AG20443 (cell line): ENCODE measurements around the gene SEMA5B.

Experiments used
- DNase-seq: peaks from one replicate; pipeline ENCODE4 v3.0.0; 2012; ENCODE audit warnings: low spot score, mixed read lengths

Gene SEMA5B

GRCh38 chr3:122943828-122944190, 83.8 kb downstream of the SEMA5B start:
- DNase-seq, result no peak

DNA sequence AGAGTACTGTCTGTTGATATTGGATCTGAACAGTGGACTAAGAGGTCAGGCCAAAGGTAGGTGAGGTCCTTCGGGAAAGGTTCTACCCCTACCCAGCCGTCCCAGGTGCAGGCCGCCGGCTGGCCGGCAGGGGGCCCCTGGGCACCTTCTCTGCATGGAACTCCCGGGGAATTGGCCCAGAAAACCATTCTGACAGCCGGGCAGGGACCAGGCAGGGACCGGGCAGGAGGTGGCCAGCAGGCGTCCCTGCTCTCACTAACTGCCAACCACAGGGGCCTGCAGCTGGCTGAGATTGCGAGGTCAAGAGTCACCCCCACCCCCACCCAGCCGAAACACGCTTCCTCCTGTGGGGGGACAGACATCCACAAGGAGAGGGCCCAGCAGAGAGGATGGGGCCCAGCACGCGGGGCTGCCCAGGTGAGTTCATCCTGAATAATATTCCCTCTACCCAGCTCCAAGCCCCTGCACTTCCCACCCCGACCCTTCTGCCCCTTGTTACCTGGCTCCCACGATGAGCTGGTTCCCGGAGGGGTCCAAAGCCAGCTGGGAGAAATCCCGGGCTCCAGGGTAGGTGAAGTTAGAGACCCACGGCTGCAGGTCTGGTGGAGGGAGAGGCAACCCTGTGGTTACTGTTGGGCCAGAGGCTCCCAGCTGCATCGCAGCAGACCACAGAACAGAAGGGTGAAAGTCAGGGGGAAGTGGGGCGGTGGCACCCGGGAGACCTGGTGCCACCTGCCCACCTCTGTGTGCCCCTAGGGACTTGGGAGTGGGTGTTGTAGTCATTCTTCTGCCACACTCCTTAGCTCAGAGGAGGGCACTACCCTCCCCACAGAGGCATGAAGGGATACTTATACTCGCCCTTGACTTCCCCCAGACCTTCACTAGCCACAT, 84.4 kb downstream of the SEMA5B start:
- DNase-seq, result peak; percentile 86

DNA sequence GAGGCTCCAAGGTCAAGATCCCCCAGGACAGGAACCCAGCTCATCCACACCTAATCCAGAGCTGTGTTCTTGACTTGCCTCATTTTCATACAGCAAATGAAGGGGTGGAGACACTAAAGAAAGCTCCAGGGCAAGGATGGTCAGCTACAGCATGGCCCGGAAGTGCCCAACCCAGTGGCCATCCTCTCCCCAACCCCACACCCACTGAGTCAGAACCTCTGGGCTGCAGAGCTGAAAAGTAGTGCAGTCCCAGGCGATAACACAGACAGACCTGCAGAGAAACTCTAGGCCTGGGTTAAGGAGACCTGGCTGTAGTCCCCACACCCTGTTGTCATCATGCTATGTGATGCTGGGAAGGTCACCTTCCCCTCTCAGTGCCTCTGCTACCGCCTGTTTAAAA, 85.3 kb downstream of the SEMA5B start:
- peak; percentile 40 for DNase-seq

DNA sequence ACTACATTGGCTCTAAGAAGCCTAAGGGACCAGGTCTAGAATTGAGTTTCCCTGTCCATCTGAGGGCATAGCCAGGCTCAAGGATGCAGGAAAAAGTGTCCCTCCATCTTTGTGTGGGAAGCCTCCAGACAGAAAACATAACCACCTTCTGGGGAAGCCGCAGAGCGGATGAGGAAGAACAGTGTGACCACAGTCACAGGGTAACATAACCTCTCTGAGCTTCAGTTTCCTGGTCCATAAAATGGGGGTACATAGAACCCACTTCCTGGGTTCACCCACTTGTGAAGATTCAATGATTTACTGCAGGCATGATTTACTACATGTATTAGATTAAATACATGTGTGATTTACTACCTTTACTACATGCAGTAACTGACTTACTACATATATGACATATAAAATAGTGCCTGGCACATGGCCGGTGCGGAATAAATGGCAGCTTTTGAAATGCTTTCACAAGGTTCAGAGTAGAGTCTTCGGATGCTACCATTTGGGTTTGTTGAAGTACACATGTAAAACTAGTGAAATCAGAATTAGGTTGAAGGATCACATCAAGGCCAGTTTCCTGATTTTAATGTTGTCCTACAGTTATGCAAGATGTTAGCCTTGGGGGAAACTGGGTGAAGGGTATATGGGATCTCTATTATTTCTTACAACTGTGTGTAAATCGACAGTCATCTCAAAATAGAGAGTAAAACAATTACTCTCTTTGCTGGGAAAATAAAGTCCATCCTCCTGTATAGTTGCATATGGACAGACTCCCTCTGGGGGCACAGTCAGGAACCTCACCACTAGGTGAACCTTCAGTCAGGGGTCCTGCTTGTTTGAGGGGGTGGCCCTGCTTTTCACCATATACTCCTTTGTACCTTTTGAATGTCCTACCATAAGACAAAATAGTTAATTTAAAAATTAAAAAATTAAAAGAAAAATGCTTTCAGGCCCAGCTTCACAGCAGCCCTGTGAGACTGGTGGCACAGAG, 86.0 kb downstream of the SEMA5B start:
- no peak for DNase-seq

DNA sequence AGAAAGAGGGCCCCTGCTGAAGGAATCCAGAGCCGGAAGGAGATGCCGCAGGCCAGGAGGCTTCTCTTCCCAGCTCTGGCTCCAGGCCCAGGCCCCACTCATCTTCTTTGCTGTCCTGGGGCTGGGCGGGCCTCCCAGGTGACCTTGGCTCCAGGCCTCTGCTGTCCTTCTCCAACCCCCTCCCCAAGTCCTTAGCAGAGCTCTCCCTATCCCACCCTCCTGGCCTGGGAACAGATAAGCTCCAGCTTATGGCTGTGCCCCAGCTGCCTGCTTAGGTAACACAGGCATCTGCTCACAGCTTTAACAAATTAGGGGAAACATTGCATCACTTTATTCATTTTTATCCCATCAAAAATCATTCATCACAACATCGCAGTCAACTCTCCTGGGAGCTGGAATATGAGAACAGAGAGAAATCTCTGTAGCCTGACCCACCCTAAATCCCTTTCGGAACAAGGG, 86.9 kb downstream of the SEMA5B start:
- DNase-seq, result no peak

DNA sequence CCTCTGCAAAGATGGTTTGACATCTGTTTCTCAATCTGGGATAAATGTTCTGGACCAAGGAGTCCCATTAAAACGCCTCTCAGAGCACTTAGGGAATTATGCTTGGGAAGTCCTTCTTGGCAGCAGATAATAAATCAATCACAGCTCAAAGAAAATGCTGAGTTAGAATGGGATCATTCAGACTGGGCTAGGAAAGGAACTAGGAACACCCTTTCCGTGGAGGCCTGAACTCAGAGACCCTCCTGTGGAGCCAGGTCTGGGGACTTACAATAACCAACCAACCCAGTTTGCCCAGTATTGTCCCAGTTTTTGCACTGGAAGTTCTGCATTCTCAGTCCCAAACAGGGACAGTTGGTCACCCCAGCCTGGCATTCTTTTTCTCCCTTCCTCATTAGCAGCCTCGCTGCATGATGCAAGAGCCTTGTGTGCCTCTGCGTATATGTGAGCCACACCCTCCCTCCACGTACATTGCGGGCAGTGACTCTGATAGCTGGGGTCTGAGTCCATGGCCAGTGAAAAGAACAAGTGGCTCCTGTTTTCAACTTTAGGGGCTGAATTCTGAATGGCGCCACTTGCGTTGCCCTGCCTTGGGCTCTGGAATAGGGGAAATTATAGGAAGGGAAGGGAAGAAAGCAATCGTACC, 88.7 kb downstream of the SEMA5B start:
- no peak for DNase-seq

DNA sequence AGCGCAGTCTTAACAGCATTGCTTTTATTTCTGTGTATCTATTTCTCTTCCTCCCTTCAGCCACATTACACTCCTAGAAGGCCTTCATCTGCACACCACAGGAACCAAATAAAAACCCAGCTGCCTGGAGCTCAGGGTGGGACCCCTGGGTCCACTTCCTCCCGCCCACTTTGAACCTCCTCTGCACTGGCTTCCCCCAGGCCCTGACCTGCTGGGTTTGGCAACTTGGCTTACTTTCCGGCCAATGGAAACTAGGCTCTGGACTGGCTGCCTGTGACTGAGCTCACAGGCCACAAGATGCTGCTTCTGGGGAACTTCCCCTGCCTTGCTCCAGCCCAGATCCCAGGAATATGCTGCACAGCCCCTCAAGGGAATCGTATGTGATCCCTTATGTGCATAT, 89.8 kb downstream of the SEMA5B start:
- DNase-seq, result no peak

GRCh38 chr3:122936986-122937385, 90.6 kb downstream of the SEMA5B start:
- no peak for DNase-seq

GRCh38 chr3:122936335-122936734, 91.2 kb downstream of the SEMA5B start:
- DNase-seq, result no peak

DNA sequence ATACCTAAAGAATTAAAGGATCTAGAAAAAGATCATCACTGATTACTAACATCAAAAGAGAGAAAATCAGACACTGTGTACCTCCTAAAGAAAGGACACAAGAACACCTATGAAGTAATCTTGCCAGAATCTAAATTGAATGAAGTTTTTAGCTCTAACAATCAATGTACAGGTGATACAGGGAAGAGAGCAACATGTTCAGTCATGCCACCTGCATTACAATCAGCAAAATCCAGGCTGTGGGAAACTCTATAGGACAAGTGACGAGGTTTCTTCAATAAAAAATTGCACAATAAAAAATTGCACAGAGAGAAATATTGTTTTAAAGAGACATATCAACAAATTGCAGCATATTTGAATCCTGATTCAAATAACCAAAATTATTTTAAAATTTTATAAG, 93.3 kb downstream of the SEMA5B start:
- DNase-seq, result no peak

DNA sequence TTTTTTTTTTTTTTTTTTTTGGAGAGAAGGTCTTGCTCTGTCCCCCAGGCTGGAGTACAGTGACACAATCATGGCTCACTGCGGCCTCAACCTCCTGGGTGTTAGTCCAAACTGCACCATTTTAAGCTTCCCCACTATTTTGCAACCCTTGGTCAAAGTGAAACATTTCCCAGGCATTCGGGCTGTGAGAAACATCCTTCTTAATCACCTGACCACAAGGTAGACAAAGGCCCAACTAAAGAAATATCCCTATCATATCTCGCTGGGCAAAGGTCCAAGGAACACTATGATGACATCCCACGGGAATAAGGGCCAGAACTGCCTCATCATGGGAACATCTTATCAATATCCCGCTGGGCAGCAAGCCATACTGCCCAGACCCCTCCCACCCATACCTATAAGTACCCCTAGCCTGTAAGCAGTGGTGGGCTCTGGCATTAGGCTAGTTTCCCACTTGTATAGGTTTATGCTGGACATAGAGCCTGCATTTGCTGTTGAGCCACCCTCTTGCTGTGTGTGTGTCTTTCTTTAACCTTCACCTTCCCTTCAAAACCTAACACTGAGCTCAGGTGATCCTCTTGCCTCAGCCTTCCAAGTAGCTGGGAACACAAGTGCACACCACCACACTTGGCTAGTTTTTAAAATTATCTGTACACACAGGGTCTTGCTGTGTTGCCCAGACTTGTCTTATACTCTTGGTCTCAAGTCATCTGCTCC, 95.2 kb downstream of the SEMA5B start:
- no peak for DNase-seq

- DNase-seq, result no peak
Measured at GRCh38 chr3:122931636-122932035, 95.9 kb downstream of the SEMA5B start.

- no peak for DNase-seq
Measured at GRCh38 chr3:122930063-122930997, 97.2 kb downstream of the SEMA5B start.

DNA sequence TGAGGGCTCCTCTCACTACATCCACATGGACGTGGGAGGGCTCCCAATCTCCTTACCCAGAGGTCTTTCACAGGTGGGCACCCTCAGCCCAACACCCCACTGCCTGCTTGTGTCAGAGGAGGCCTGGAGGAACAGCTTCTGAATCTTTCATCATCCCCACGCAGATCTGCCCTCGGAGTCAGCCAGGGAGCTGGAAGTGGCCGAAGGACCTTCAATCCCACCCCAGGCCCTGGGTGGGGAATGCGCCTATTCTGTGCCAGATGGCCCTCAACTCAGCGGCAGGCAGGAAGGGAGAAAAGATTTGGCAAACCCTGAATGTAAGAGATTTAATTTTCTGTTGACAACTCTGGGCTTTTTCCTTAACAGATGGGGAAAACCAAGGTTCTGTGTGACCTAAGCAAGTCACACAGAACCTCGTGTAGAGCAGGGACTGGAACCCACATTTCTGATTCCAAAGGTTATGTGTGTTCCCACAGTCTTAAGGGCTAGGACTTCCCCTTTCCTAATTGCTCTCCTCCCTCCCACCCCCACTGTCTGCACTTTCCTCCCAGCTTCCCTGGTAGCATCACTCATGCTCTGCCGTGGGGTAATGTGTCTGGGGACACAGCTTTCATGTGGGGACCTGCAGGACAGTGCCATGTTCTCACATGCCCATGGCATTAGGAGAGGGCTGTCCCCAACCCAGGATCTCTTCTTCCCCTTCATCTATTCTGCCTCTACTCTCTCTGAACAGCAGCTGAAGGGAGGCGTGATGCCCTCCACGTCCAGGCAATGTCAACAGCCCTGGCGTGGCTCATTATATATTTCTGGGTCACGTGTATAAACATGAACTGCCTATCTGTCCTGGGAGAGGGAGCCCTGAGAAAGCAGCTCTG, 98.1 kb downstream of the SEMA5B start:
- no peak for DNase-seq

GRCh38 chr3:122928396-122929187, 99.0 kb downstream of the SEMA5B start:
- DNase-seq, result no peak

DNA sequence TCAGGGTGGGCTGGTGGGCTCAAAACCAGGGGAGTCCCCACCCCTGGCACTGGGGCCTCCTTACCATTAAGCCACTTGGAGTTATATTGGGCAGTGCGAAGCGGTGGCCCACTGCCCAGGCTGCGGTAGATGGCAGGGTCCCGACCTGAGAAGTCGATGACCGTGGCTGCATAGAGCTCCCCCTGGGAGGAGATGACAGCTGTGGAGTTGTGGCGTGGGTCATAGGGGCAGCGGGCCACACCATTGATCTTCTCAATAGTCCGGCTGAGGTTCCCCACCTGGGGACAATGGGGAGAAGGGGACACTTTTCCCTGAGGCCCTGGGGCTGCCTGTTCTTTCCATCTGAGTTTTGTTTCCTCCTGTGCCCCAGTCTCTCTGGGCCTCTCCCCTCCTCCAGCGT, 99.8 kb downstream of the SEMA5B start:
- no peak for DNase-seq

DNA sequence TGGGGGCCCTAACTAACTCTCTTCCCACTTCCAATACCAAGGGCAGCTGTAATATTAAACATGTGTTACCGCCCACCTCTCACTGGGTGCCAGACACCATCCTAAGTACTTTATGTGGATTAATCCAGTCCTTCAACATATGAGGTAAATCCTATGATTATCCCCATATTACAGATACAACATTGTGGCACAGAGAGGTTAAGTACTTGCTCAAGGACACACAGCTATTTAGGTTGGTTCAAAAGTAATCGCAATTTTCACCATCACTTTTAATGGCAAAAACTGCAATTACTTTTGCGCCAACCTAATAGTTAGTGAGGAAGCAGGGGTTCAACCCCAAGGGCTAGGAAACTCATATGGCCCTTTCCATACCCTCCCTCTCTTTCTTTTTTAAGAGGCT, 100.8 kb downstream of the SEMA5B start:
- DNase-seq, result no peak

GRCh38 chr3:122926322-122926721, 101.2 kb downstream of the SEMA5B start:
- no peak for DNase-seq

GRCh38 chr3:122925756-122926155, 101.8 kb downstream of the SEMA5B start:
- no peak for DNase-seq
